Breast epithelium (tissue), 3 donors: ENCODE results near the gene ATG7.

Experiments
- POLR2AphosphoS5 ChIP-seq, 3 donors: sonication (generic); formaldehyde crosslinking; IDR thresholded peaks; one replicate each; pipeline ENCODE4 v1.6.1; 2017; ENCODE audit warnings: antibody characterized with exemption in 3 of 3
- TF ChIP-seq, protein P1 (sequence below), 3 donors: fragments of 450-650 bp; IDR thresholded peaks; one replicate each; pipeline ENCODE4 v1.5.1; 2016 to 2017; ENCODE audit warnings: antibody characterized with exemption in 3 of 3, mild to moderate bottlenecking in 3 of 3, moderate library complexity in 3 of 3

DNA sequence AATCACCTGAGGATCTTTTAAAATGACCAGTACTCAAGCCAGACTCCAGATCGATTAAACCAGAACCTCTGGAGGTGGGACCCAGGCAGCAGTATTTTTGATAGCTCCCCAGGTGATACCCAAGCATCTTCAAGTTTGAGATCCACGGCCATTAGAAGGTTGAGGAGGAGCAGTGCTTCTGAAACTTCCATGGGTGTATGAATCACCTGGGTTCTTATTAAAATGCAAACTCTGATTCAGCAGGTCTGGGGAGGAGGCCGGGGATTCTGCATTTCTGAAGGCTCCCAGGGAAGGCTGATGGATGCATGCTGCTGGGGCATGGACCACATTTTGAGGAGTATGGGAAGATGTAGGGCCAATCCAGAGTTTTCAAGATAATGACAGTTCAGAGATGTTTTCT lies 55.4 kb downstream of the ATG7 start:
- no peak for TF ChIP-seq POLR2AphosphoS5 (IDR thresholded peaks at IDR 0.05)
- TF ChIP-seq, protein P1, sequence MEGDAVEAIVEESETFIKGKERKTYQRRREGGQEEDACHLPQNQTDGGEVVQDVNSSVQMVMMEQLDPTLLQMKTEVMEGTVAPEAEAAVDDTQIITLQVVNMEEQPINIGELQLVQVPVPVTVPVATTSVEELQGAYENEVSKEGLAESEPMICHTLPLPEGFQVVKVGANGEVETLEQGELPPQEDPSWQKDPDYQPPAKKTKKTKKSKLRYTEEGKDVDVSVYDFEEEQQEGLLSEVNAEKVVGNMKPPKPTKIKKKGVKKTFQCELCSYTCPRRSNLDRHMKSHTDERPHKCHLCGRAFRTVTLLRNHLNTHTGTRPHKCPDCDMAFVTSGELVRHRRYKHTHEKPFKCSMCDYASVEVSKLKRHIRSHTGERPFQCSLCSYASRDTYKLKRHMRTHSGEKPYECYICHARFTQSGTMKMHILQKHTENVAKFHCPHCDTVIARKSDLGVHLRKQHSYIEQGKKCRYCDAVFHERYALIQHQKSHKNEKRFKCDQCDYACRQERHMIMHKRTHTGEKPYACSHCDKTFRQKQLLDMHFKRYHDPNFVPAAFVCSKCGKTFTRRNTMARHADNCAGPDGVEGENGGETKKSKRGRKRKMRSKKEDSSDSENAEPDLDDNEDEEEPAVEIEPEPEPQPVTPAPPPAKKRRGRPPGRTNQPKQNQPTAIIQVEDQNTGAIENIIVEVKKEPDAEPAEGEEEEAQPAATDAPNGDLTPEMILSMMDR (IDR thresholded peaks at IDR 0.05): no peak
